GM19099 (cell line): ENCODE results near the gene PCDHGB3.
"Not testable (repeated sequence)": the region's sequence is repeated elsewhere in the genome, so short reads cannot be mapped to it uniquely, and the experiment has no call there.

Experiments
- POLR2A ChIP-seq: IDR thresholded peaks from 3 replicates; pipeline ENCODE4 v1.6.1; 2011; ENCODE audit warnings: low read depth; ENCODE audit not compliant: insufficient read length; ENCODE audit errors: extremely low read depth

The PCDHGB3 gene

GRCh38 chr5:141407790-141408505, 37.9 kb downstream of the PCDHGB3 start, which contains the start of gene PCDHGB6:
Gene PCDHGB6 (plus strand): TSS chr5:141408021. CDS start chr5:141408203, 182 bp downstream.
- not testable (repeated sequence) for TF ChIP-seq POLR2A

- TF ChIP-seq POLR2A: no peak
Observed at GRCh38 chr5:141409598-141410306, 39.7 kb downstream of the PCDHGB3 start.

GRCh38 chr5:141411575-141411974, 41.5 kb downstream of the PCDHGB3 start:
- no peak for TF ChIP-seq POLR2A

- TF ChIP-seq POLR2A: no peak
Observed at GRCh38 chr5:141412854-141413539, 43.0 kb downstream of the PCDHGB3 start, which contains the start of gene PCDHGA10. Gene PCDHGA10 (plus strand): TSS chr5:141412987. CDS start chr5:141413176, 189 bp downstream.

- no peak for TF ChIP-seq POLR2A
Observed at GRCh38 chr5:141413540-141414069, 43.6 kb downstream of the PCDHGB3 start.

GRCh38 chr5:141417494-141418172, 47.6 kb downstream of the PCDHGB3 start, which contains the start of gene PCDHGB7:
Gene PCDHGB7 (plus strand): TSS chr5:141417677. CDS start chr5:141417860, 183 bp downstream.
- not testable (repeated sequence) for TF ChIP-seq POLR2A

GRCh38 chr5:141419074-141419880, 49.2 kb downstream of the PCDHGB3 start:
- TF ChIP-seq POLR2A: no peak

GRCh38 chr5:141420855-141421488, 50.9 kb downstream of the PCDHGB3 start, which contains the start of gene PCDHGA11:
Gene PCDHGA11 (plus strand): TSS chr5:141421051. CDS start chr5:141421228, 177 bp downstream.
- no peak for TF ChIP-seq POLR2A

GRCh38 chr5:141421489-141421855, 51.4 kb downstream of the PCDHGB3 start:
- TF ChIP-seq POLR2A: no peak
